ENCODE data around the gene CTAG1B.
"Not testable (repeated sequence)": the region's sequence is repeated elsewhere in the genome, so short reads cannot be mapped to it uniquely, and the experiment has no call there.

- TF ChIP-seq, protein P1, sequence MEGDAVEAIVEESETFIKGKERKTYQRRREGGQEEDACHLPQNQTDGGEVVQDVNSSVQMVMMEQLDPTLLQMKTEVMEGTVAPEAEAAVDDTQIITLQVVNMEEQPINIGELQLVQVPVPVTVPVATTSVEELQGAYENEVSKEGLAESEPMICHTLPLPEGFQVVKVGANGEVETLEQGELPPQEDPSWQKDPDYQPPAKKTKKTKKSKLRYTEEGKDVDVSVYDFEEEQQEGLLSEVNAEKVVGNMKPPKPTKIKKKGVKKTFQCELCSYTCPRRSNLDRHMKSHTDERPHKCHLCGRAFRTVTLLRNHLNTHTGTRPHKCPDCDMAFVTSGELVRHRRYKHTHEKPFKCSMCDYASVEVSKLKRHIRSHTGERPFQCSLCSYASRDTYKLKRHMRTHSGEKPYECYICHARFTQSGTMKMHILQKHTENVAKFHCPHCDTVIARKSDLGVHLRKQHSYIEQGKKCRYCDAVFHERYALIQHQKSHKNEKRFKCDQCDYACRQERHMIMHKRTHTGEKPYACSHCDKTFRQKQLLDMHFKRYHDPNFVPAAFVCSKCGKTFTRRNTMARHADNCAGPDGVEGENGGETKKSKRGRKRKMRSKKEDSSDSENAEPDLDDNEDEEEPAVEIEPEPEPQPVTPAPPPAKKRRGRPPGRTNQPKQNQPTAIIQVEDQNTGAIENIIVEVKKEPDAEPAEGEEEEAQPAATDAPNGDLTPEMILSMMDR (IDR thresholded peaks at IDR 0.05; ENCODE audit: insufficient read depth, low read depth, low read length) = not testable (repeated sequence)
- TF ChIP-seq EZH2 (IDR thresholded peaks at IDR 0.05; ENCODE audit: insufficient read depth, low read length) = not testable (repeated sequence)
Measured at GRCh38 chrX:154633661-154634060, 14.6 kb upstream of the CTAG1B start.

All from astrocyte (in vitro differentiated cells and primary cell).